Liver (tissue), 9 donors: Measurements from ENCODE around the gene ANAPC16. TPM values are rescaled to one million over a fixed set of nuclear protein-coding genes. Genes with fewer than 3 reads are reported as not detected.

Source experiments
- DNase-seq: peaks from one replicate; pipeline ENCODE4 v3.0.0-alpha.2; 2017; ENCODE audit warnings: low spot score
- H3K27ac ChIP-seq, 2 donors: one replicate each; pipeline ENCODE4 v1.7.0; 2013; ENCODE audit warnings: inconsistent platforms in 2 of 2, low read length in 2 of 2, control low read depth in 1 of 2, low read depth in 1 of 2, mild to moderate bottlenecking in 1 of 2
- H3K27me3 ChIP-seq, 4 donors: one replicate each; pipeline versions ENCODE4 v1.6.1 to v1.7.0; 2013; ENCODE audit warnings: low read length in 3 of 4, inconsistent platforms in 1 of 4, mild to moderate bottlenecking in 1 of 4, moderate library complexity in 1 of 4; ENCODE audit not compliant: control insufficient read depth in 4 of 4, insufficient read depth in 4 of 4
- H3K36me3 ChIP-seq, 4 donors: one replicate each; pipeline versions ENCODE4 v1.6.1 to v1.7.0; 2013; ENCODE audit warnings: low read length in 3 of 4, mild to moderate bottlenecking in 3 of 4, low read depth in 1 of 4, moderate library complexity in 1 of 4; ENCODE audit not compliant: control insufficient read depth in 4 of 4, insufficient read depth in 3 of 4
- H3K4me1 ChIP-seq, 4 donors: one replicate each; pipeline versions ENCODE4 v1.6.1 to v1.7.0; 2013; ENCODE audit warnings: low read length in 3 of 4, mild to moderate bottlenecking in 3 of 4, moderate library complexity in 1 of 4; ENCODE audit not compliant: control insufficient read depth in 4 of 4, insufficient read depth in 4 of 4
- H3K4me3 ChIP-seq, 3 donors: one replicate each; pipeline versions ENCODE4 v1.6.1 to v1.7.0; 2013; ENCODE audit warnings: low read length in 3 of 3, control low read depth in 1 of 3, low read depth in 1 of 3, mild to moderate bottlenecking in 1 of 3
- H3K9ac ChIP-seq, 2 donors: one replicate each; pipeline ENCODE4 v1.7.0; 2013; ENCODE audit warnings: low read length in 2 of 2, mild to moderate bottlenecking in 2 of 2, moderate library complexity in 2 of 2, control low read depth in 1 of 2, low read depth in 1 of 2
- H3K9me3 ChIP-seq, 4 donors: one replicate each; pipeline versions ENCODE4 v1.6.1 to v1.7.0; 2013; ENCODE audit warnings: low read length in 3 of 4; ENCODE audit not compliant: control insufficient read depth in 4 of 4
- EGR1 ChIP-seq, 2 donors: IDR thresholded peaks; 2 replicates each; pipeline ENCODE4 v1.6.1; 2016 to 2018; ENCODE audit warnings: antibody characterized with exemption in 2 of 2, low read depth in 2 of 2
- FOXA1 ChIP-seq: IDR thresholded peaks from 2 replicates; pipeline ENCODE4 v1.6.1; 2016; ENCODE audit warnings: antibody characterized with exemption
- FOXA2 ChIP-seq: IDR thresholded peaks from 2 replicates; pipeline ENCODE4 v1.6.1; 2016; ENCODE audit warnings: antibody characterized with exemption
- GABPA ChIP-seq, 2 donors: IDR thresholded peaks in 1 of 2; conservative IDR thresholded peaks in 1 of 2; 2 replicates each; pipeline ENCODE4 v1.6.1; 2016; ENCODE audit warnings: antibody characterized with exemption in 2 of 2, mild to moderate bottlenecking in 1 of 2, moderate library complexity in 1 of 2
- HNF4A ChIP-seq, 2 donors: conservative IDR thresholded peaks; 2 replicates each; pipeline ENCODE4 v1.6.1; 2016; ENCODE audit warnings: antibody characterized with exemption in 2 of 2, mild to moderate bottlenecking in 2 of 2
- HNF4G ChIP-seq: IDR thresholded peaks from 2 replicates; pipeline ENCODE4 v1.6.1; 2016; ENCODE audit warnings: antibody characterized with exemption
- JUND ChIP-seq, 2 donors: IDR thresholded peaks; 2 replicates each; pipeline ENCODE4 v1.6.1; 2016; ENCODE audit warnings: antibody characterized with exemption in 2 of 2
- NR2F2 ChIP-seq: IDR thresholded peaks from 2 replicates; pipeline ENCODE4 v1.6.1; 2016; ENCODE audit warnings: antibody characterized with exemption
- RAD21 ChIP-seq, 2 donors: IDR thresholded peaks; 2 replicates each; pipeline ENCODE4 v1.6.1; 2016; ENCODE audit warnings: antibody characterized with exemption in 2 of 2, mild to moderate bottlenecking in 2 of 2
- RXRA ChIP-seq, 2 donors: IDR thresholded peaks; 2 replicates each; pipeline ENCODE4 v1.6.1; 2017 to 2018; ENCODE audit warnings: antibody characterized with exemption in 2 of 2, mild to moderate bottlenecking in 1 of 2
- SP1 ChIP-seq: IDR thresholded peaks from 2 replicates; pipeline ENCODE4 v1.6.1; 2018; ENCODE audit warnings: antibody characterized with exemption, mild to moderate bottlenecking
- TAF1 ChIP-seq: conservative IDR thresholded peaks from 2 replicates; pipeline ENCODE4 v1.6.1; 2016; ENCODE audit warnings: antibody characterized with exemption, mild to moderate bottlenecking
- YY1 ChIP-seq: IDR thresholded peaks from 2 replicates; pipeline ENCODE4 v1.6.1; 2016; ENCODE audit warnings: antibody characterized with exemption, mild to moderate bottlenecking
- WGBS: extraction: QIAGEN DNeasy Blood & Tissue Kit; methylation state at CpG from one replicate; pipeline ENCODE4 v1.1.7; 2013; 5-methylcytosine and 5-hydroxymethylcytosine counted together
- polyA plus RNA-seq, 2 donors: library from polyadenylated mRNA; stranded (reverse) in 1 of 2; unstranded in 1 of 2; fragments of 200-250 nt in 1 of 2; fragments of >200 nt in 1 of 2; fragmentation: Nextera tagmentation in 1 of 2; extraction: Ambion mirVana in 1 of 2; gene quantifications; one replicate each; pipeline versions ENCODE4 v1.2.1 to v1.2.3, GENCODE V29; 2013 to 2015
- total RNA-seq, 2 donors: library from RNA; depleted of rRNA; stranded (reverse); fragments of >200 nt; gene quantifications; one replicate each; pipeline ENCODE4 v1.2.3, GENCODE V29; 2014
- TF ChIP-seq, protein P1 (sequence below): IDR thresholded peaks from 2 replicates; pipeline ENCODE4 v1.6.1; 2016; ENCODE audit warnings: antibody characterized with exemption
- TF ChIP-seq, protein P2 (sequence below): IDR thresholded peaks from 2 replicates; pipeline ENCODE4 v1.6.1; 2016; ENCODE audit warnings: antibody characterized with exemption
- TF ChIP-seq, protein P3 (sequence below): IDR thresholded peaks from 2 replicates; pipeline ENCODE4 v1.6.1; 2016; ENCODE audit warnings: antibody characterized with exemption
- TF ChIP-seq, protein P4 (sequence below): fragments of 150-350 bp; IDR thresholded peaks from 2 replicates; pipeline ENCODE4 v1.5.1; 2017; ENCODE audit warnings: improper control_type of control experiment, low read depth, low read length; ENCODE audit not compliant: missing input control
- TF ChIP-seq, protein P5 (sequence below): IDR thresholded peaks from 2 replicates; pipeline ENCODE4 v1.6.1; 2016; ENCODE audit warnings: antibody characterized with exemption, mild to moderate bottlenecking
- donor health status: healthy.
- donor health status: healthy.
- donor health status: healthy.
- donor health status: healthy.
- donor health status: healthy.

The ANAPC16 gene
- total and polyA plus RNA-seq, 4 donors, result 36.8 to 96.3 (median 55.6) TPM

DNA sequence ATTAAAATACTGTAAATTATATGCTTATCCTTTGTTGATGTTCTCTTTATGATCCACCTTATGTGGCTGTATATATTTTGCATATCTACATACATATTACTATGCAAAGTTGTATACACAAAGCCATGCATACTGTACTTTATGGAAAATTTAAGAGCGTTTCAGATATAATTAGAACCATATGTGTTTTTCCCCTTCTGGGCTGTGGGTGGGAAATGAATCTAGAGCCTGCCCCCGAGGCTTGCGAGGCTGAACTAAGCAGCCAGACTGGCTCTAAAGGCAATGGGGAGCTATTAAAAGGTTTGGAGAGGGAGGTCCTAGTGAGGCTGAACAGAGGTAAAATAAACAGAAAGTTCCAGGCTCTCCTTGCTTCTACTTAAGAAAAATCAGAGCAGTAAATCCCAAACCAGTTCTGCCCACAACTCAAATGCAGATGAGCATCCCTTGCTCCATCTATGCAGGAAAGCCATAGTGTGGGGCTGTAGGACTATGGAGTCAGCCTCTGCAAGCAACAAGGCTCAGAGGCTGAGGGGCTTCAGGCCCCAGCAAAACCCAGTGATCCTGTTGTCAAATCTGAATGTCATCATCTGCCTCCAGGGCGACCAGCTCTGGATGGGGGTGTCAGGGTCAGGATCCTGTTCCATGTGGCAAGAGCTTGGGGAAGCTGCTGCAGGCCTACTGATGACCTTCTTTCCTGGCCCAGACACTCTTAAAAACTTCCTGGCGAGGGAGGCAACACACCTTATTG lies 43.9 kb downstream of the ANAPC16 start:
- Histone ChIP-seq H3K9ac (peak overlapping the region; percentile 30 to 72), H3K4me1 (peaks cover 17 to 47% (median 34%) of the 10 kb centered on the region in 4 donors), H3K9me3 (no peaks in the 10 kb centered on the region), H3K4me3 (no peak overlapping the region), H3K27me3 (no peaks in the 10 kb centered on the region), H3K27ac (peak overlapping the region; percentile 90 to 96), H3K36me3 (no peaks in the 10 kb centered on the region)
- 58% methylated on average over 5 of the region's 5 CpGs for WGBS
- TF ChIP-seq GABPA (IDR thresholded peaks at IDR 0.05 in 1 of 2, conservative IDR thresholded peaks at IDR 0.05 in 1 of 2) (no peak), YY1 (no peak), EGR1 (IDR thresholded peaks at IDR 0.05; ENCODE audit: low read depth in 2 of 2) (no peak), FOXA2 (no peak), JUND (IDR thresholded peaks at IDR 0.05) (no peak), SP1 (no peak), RXRA (IDR thresholded peaks at IDR 0.05) (no peak), HNF4A (conservative IDR thresholded peaks at IDR 0.05) (no peak), RAD21 (IDR thresholded peaks at IDR 0.05) (no peak), HNF4G (no peak), TAF1 (no peak), FOXA1 (no peak), NR2F2 (no peak)
- TF ChIP-seq, protein P1, sequence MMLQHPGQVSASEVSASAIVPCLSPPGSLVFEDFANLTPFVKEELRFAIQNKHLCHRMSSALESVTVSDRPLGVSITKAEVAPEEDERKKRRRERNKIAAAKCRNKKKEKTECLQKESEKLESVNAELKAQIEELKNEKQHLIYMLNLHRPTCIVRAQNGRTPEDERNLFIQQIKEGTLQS, result no peak
- TF ChIP-seq, protein P2, sequence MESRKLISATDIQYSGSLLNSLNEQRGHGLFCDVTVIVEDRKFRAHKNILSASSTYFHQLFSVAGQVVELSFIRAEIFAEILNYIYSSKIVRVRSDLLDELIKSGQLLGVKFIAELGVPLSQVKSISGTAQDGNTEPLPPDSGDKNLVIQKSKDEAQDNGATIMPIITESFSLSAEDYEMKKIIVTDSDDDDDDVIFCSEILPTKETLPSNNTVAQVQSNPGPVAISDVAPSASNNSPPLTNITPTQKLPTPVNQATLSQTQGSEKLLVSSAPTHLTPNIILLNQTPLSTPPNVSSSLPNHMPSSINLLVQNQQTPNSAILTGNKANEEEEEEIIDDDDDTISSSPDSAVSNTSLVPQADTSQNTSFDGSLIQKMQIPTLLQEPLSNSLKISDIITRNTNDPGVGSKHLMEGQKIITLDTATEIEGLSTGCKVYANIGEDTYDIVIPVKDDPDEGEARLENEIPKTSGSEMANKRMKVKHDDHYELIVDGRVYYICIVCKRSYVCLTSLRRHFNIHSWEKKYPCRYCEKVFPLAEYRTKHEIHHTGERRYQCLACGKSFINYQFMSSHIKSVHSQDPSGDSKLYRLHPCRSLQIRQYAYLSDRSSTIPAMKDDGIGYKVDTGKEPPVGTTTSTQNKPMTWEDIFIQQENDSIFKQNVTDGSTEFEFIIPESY, result no peak
- TF ChIP-seq, protein P3, sequence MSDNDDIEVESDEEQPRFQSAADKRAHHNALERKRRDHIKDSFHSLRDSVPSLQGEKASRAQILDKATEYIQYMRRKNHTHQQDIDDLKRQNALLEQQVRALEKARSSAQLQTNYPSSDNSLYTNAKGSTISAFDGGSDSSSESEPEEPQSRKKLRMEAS, result no peak
- TF ChIP-seq, protein P4, sequence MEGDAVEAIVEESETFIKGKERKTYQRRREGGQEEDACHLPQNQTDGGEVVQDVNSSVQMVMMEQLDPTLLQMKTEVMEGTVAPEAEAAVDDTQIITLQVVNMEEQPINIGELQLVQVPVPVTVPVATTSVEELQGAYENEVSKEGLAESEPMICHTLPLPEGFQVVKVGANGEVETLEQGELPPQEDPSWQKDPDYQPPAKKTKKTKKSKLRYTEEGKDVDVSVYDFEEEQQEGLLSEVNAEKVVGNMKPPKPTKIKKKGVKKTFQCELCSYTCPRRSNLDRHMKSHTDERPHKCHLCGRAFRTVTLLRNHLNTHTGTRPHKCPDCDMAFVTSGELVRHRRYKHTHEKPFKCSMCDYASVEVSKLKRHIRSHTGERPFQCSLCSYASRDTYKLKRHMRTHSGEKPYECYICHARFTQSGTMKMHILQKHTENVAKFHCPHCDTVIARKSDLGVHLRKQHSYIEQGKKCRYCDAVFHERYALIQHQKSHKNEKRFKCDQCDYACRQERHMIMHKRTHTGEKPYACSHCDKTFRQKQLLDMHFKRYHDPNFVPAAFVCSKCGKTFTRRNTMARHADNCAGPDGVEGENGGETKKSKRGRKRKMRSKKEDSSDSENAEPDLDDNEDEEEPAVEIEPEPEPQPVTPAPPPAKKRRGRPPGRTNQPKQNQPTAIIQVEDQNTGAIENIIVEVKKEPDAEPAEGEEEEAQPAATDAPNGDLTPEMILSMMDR, result no peak
- TF ChIP-seq, protein P5, sequence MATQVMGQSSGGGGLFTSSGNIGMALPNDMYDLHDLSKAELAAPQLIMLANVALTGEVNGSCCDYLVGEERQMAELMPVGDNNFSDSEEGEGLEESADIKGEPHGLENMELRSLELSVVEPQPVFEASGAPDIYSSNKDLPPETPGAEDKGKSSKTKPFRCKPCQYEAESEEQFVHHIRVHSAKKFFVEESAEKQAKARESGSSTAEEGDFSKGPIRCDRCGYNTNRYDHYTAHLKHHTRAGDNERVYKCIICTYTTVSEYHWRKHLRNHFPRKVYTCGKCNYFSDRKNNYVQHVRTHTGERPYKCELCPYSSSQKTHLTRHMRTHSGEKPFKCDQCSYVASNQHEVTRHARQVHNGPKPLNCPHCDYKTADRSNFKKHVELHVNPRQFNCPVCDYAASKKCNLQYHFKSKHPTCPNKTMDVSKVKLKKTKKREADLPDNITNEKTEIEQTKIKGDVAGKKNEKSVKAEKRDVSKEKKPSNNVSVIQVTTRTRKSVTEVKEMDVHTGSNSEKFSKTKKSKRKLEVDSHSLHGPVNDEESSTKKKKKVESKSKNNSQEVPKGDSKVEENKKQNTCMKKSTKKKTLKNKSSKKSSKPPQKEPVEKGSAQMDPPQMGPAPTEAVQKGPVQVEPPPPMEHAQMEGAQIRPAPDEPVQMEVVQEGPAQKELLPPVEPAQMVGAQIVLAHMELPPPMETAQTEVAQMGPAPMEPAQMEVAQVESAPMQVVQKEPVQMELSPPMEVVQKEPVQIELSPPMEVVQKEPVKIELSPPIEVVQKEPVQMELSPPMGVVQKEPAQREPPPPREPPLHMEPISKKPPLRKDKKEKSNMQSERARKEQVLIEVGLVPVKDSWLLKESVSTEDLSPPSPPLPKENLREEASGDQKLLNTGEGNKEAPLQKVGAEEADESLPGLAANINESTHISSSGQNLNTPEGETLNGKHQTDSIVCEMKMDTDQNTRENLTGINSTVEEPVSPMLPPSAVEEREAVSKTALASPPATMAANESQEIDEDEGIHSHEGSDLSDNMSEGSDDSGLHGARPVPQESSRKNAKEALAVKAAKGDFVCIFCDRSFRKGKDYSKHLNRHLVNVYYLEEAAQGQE, result no peak
- no peak for DNase-seq
